GM12801 (cell line): Measurements from ENCODE around the gene KCNQ5.

Experiments used
- CTCF ChIP-seq: IDR thresholded peaks from one replicate; pipeline ENCODE4 v1.5.1; 2011; ENCODE audit warnings: control low read depth; ENCODE audit not compliant: insufficient read length; ENCODE audit errors: extremely low read depth

KCNQ5 gene

GRCh38 chr6:73240730-73241129 lies 618.9 kb downstream of the KCNQ5 start:
- TF ChIP-seq CTCF, result no peak

GRCh38 chr6:73242001-73242400 lies 620.1 kb downstream of the KCNQ5 start:
- no peak for TF ChIP-seq CTCF
